BJ (cell line): ENCODE results near the gene PSORS1C1. TPM values are rescaled to one million over a fixed set of nuclear protein-coding genes. Genes with fewer than 3 reads are reported as not detected.
"Not testable (repeated sequence)": the region's sequence is repeated elsewhere in the genome, so short reads cannot be mapped to it uniquely, and the experiment has no call there.

Experiments
- CTCF ChIA-PET: fragments of 350-600 bp; formaldehyde crosslinking; extraction: SDS; loops from one replicate; lab custom pipeline; 2021; ENCODE audit warnings: antibody characterized with exemption, inconsistent platforms; lab: Yijun Ruan, JAX
- POLR2A ChIA-PET: fragments of 300-600 bp; sonication (Branson Sonifier 250); formaldehyde crosslinking; extraction: SDS; loops from one replicate; lab custom pipeline; 2021; ENCODE audit warnings: antibody characterized with exemption; lab: Charles Lee
- DNase-seq: peaks from one replicate; pipeline ENCODE4 v3.0.0-alpha.2; 2011; ENCODE audit warnings: low read depth
- H3K27me3 ChIP-seq: 2 replicates; pipeline ENCODE4 v1.6.0; 2011; ENCODE audit warnings: low read length; ENCODE audit not compliant: control insufficient read depth, insufficient read depth
- H3K36me3 ChIP-seq: 2 replicates; pipeline ENCODE4 v1.5.1; 2011; ENCODE audit warnings: low read length; ENCODE audit not compliant: control insufficient read depth, insufficient read depth
- H3K4me3 ChIP-seq: 2 replicates; pipeline ENCODE4 v1.5.1; 2011; ENCODE audit warnings: low read depth, mild to moderate bottlenecking, control low read depth, low read length
- CTCF ChIP-seq: IDR thresholded peaks from 2 replicates; pipeline ENCODE4 v1.5.1; 2011; ENCODE audit warnings: low read depth, mild to moderate bottlenecking, control low read depth, inconsistent platforms, low read length, moderate library complexity; ENCODE audit not compliant: insufficient read depth
- polyA plus RNA-seq: library from polyadenylated mRNA; depleted of rRNA; stranded (reverse); fragments of >200 nt; gene quantifications from 2 replicates; pipeline ENCODE4 v1.2.3, GENCODE V29; 2011

The PSORS1C1 gene
- polyA plus RNA-seq, 1 experiment = 6.7 TPM

GRCh38 chr6:31165986-31166385 is 51.4 kb downstream of the PSORS1C1 start:
- Histone ChIP-seq H3K36me3 (peaks cover 2% of the 10 kb centered on the region; the same call in 1 of the 2 replicates), H3K27me3 (no peaks in the 10 kb centered on the region), H3K4me3 (no peak overlapping the region)
- ChIA-PET CTCF (interaction anchor here (1.2 to 2.1 kb wide), 3 partner anchors 9 to 201 kb away, joined by 3 to 6 read pairs (median 3); no protein-coding TSS in a partner anchor), POLR2A (no interaction called here)
- DNase-seq = no peak
- TF ChIP-seq CTCF = no peak

GRCh38 chr6:31168606-31169005 is 54.0 kb downstream of the PSORS1C1 start:
- Histone ChIP-seq H3K27me3 (no peaks in the 10 kb centered on the region), H3K4me3 (no peak overlapping the region), H3K36me3 (no peaks in the 10 kb centered on the region)
- CTCF ChIA-PET = no interaction called here
- no peak for TF ChIP-seq CTCF
- DNase-seq = no peak
- POLR2A ChIA-PET = interaction anchor here (0.6 kb wide), 1 partner anchor 380 kb away, joined by 16 read pairs; no protein-coding TSS in a partner anchor

GRCh38 chr6:31169123-31169857 is 54.7 kb downstream of the PSORS1C1 start:
- Histone ChIP-seq H3K4me3 (no peak overlapping the region), H3K36me3 (no peaks in the 10 kb centered on the region), H3K27me3 (no peaks in the 10 kb centered on the region)
- TF ChIP-seq CTCF = no peak
- no peak for DNase-seq
- ChIA-PET CTCF (no interaction called here), POLR2A (interaction anchor here (0.6 kb wide), 1 partner anchor 99 kb away, joined by 4 read pairs; no protein-coding TSS in a partner anchor)

GRCh38 chr6:31169858-31170599 is 55.4 kb downstream of the PSORS1C1 start:
- H3K4me3 ChIP-seq, H3K36me3 ChIP-seq, CTCF ChIA-PET, DNase-seq, H3K27me3 ChIP-seq: not testable (repeated sequence)
- POLR2A ChIA-PET = interaction anchor here (0.6 kb wide), 1 partner anchor 100 kb away, joined by 4 read pairs; no protein-coding TSS in a partner anchor

- no peaks in the 10 kb centered on the region for H3K27me3 ChIP-seq
- H3K36me3 ChIP-seq = no peaks in the 10 kb centered on the region
- TF ChIP-seq CTCF = no peak
- CTCF ChIA-PET = no interaction called here
- no peak within 1 kb of the TSS for H3K4me3 ChIP-seq
- no peak for DNase-seq
- POLR2A ChIA-PET = no interaction called here
These were observed 55.9 kb downstream of the PSORS1C1 start, which contains the start of gene POU5F1 for GRCh38 chr6:31170600-31170881. Gene POU5F1 (minus strand): TSS chr6:31170682. CDS start chr6:31170620, 62 bp downstream.
